ENCODE data around the gene SEPTIN12. TPM values are rescaled to one million over a fixed set of nuclear protein-coding genes. Genes with fewer than 3 reads are reported as not detected.

SEPTIN12 gene
- total and polyA plus RNA-seq, 2 of the 8 experiments (the other 6 are each of a cell fraction or from before 2014, with no cell fraction given), result 0.24 TPM; not detected in 1

GRCh38 chr16:4811242-4811641, 23.1 kb upstream of the SEPTIN12 start (continued):
- TF ChIP-seq BRCA1 (IDR thresholded peaks at IDR 0.05; ENCODE audit: low read depth, low read length) (no peak), SRF (IDR thresholded peaks at IDR 0.05; ENCODE audit: low read depth, low read length) (no peak), CTCF (IDR thresholded peaks at IDR 0.05; ENCODE audit: control extremely low read depth in 1 of 3, insufficient read depth in 1 of 3, low read depth in 1 of 3, low read length in 3 of 3) (no peak), KDM5A (IDR thresholded peaks at IDR 0.05; ENCODE audit: low read length) (no peak), ASH2L (IDR thresholded peaks at IDR 0.05; ENCODE audit: low read length) (no peak)

Measured in H1 (cell line).